Keratinocyte (primary cell): ENCODE measurements around the gene ARHGAP28.

Source experiments
- CTCF ChIP-seq, 3 experiments: IDR thresholded peaks in 1 of 3; conservative IDR thresholded peaks in 1 of 3; optimal IDR thresholded peaks in 1 of 3; 2 replicates in 2 of 3; 3 replicates in 1 of 3; pipeline versions ENCODE3 to v1.5.1; 2011; ENCODE audit warnings: low read length in 3 of 3, mild to moderate bottlenecking in 3 of 3, moderate library complexity in 2 of 3, control low read depth in 1 of 3, inconsistent platforms in 1 of 3; ENCODE audit not compliant: insufficient read depth in 2 of 3; ENCODE audit errors: extremely low read depth in 1 of 3
- EZH2 ChIP-seq: IDR thresholded peaks from one replicate; pipeline ENCODE4 v1.6.1; 2012; ENCODE audit warnings: inconsistent platforms, mild to moderate bottlenecking, low read length, moderate library complexity

DNA sequence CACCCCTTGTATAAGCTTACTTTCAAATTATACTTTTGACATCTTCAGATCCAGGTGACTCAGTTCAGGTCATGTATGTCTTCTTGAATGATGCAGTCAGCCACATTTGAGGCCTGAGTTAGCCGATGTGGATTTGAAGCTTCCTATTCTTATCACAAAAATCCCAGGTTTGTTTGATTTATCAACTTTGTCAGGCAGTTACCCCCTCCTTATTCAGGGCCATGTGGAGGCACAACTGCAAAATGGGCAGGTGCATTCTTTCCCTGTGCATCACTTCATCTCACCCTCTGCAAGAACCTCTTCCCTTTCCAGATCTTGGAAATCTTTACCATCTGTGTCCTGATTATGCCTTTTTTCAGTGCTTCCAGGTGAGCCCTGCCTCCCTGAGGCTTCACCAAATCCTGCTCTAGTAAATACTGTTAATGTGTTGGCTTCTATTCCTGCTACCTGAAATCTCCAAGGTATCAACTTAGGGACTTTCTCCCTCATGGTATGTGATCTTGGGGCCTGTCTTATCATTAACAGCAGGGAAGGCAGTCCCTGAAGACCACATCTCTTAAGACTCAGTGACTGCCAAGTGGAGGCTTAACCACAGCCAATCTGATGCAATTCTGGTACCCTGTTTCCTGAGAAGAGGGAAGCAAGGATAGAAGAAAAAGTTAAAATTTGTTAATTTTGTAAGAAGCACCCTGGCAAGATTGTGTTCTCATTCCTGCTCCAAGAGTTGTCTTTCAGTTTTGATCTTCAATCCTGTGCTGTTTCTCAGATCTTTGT, 9.4 kb upstream of the ARHGAP28 start:
- no peak for TF ChIP-seq CTCF (optimal IDR thresholded peaks at IDR 0.05 in 1 of 3, IDR thresholded peaks at IDR 0.05 in 1 of 3, conservative IDR thresholded peaks at IDR 0.05 in 1 of 3; ENCODE audit: extremely low read depth in 1 of 3, insufficient read depth in 2 of 3, low read length in 3 of 3)
- no peak for TF ChIP-seq EZH2
